HG02870 (cell line): ENCODE measurements around the gene SNX24.
"Not testable (repeated sequence)": the region's sequence is repeated elsewhere in the genome, so short reads cannot be mapped to it uniquely, and the experiment has no call there.

ENCODE experiments used
- ATAC-seq: cut with Tn5 transposase; IDR thresholded peaks from one replicate; pipeline ENCODE4 v1.9.1; 2021; ENCODE audit warnings: mild to moderate bottlenecking, moderate library complexity; ENCODE audit not compliant: unreplicated experiment

Gene SNX24

GRCh38 chr5:122959740-122960445 is 114.5 kb downstream of the SNX24 start:
- no peak for ATAC-seq

GRCh38 chr5:122963305-122963704 is 117.9 kb downstream of the SNX24 start:
- ATAC-seq = no peak

GRCh38 chr5:122965111-122965510 is 119.7 kb downstream of the SNX24 start:
- no peak for ATAC-seq

- peak; percentile 68 for ATAC-seq
These were observed 121.7 kb downstream of the SNX24 start for GRCh38 chr5:122967085-122967484.

GRCh38 chr5:122967625-122968024 is 122.2 kb downstream of the SNX24 start:
- peak; percentile 89 for ATAC-seq

GRCh38 chr5:122968056-122968455 is 122.6 kb downstream of the SNX24 start:
- peak; percentile 7 for ATAC-seq

GRCh38 chr5:122971333-122971732 is 125.9 kb downstream of the SNX24 start:
- no peak for ATAC-seq

- no peak for ATAC-seq
These were observed 127.5 kb downstream of the SNX24 start for GRCh38 chr5:122972877-122973276.

- ATAC-seq = not testable (repeated sequence)
These were observed 128.3 kb downstream of the SNX24 start for GRCh38 chr5:122973759-122974158.

- not testable (repeated sequence) for ATAC-seq
These were observed 128.8 kb downstream of the SNX24 start for GRCh38 chr5:122974251-122974650.

GRCh38 chr5:122977319-122977718 is 131.9 kb downstream of the SNX24 start:
- no peak for ATAC-seq

- no peak for ATAC-seq
These were observed 132.7 kb downstream of the SNX24 start for GRCh38 chr5:122978068-122978467.

- ATAC-seq = no peak
These were observed 133.4 kb downstream of the SNX24 start for GRCh38 chr5:122978644-122979297.

- ATAC-seq = no peak
These were observed 136.4 kb downstream of the SNX24 start for GRCh38 chr5:122981846-122982245.

GRCh38 chr5:122982376-122982775 is 137.0 kb downstream of the SNX24 start:
- ATAC-seq = no peak

GRCh38 chr5:122984425-122984824 is 139.0 kb downstream of the SNX24 start:
- ATAC-seq = peak; percentile 36

GRCh38 chr5:122985006-122985700 is 139.7 kb downstream of the SNX24 start:
- no peak for ATAC-seq

- ATAC-seq = peak; percentile 97
These were observed 140.7 kb downstream of the SNX24 start for GRCh38 chr5:122985954-122986721.

- no peak for ATAC-seq
These were observed 150.7 kb downstream of the SNX24 start for GRCh38 chr5:122996091-122996490.

GRCh38 chr5:122997294-122997693 is 151.9 kb downstream of the SNX24 start:
- no peak for ATAC-seq

- ATAC-seq = peak; percentile 96
These were observed 154.6 kb downstream of the SNX24 start for GRCh38 chr5:122999947-123000563.
